BJ (cell line): ENCODE measurements around the gene SLCO3A1. TPM values are rescaled to one million over a fixed set of nuclear protein-coding genes. Genes with fewer than 3 reads are reported as not detected.

Source experiments
- CTCF ChIA-PET: fragments of 350-600 bp; formaldehyde crosslinking; extraction: SDS; loops from one replicate; lab custom pipeline; 2021; ENCODE audit warnings: antibody characterized with exemption, inconsistent platforms; lab: Yijun Ruan, JAX
- POLR2A ChIA-PET: fragments of 300-600 bp; sonication (Branson Sonifier 250); formaldehyde crosslinking; extraction: SDS; loops from one replicate; lab custom pipeline; 2021; ENCODE audit warnings: antibody characterized with exemption; lab: Charles Lee
- DNase-seq: peaks from one replicate; pipeline ENCODE4 v3.0.0-alpha.2; 2011; ENCODE audit warnings: low read depth
- H3K27me3 ChIP-seq: 2 replicates; pipeline ENCODE4 v1.6.0; 2011; ENCODE audit warnings: low read length; ENCODE audit not compliant: control insufficient read depth, insufficient read depth
- H3K36me3 ChIP-seq: 2 replicates; pipeline ENCODE4 v1.5.1; 2011; ENCODE audit warnings: low read length; ENCODE audit not compliant: control insufficient read depth, insufficient read depth
- H3K4me3 ChIP-seq: 2 replicates; pipeline ENCODE4 v1.5.1; 2011; ENCODE audit warnings: low read depth, mild to moderate bottlenecking, control low read depth, low read length
- polyA plus RNA-seq: library from polyadenylated mRNA; depleted of rRNA; stranded (reverse); fragments of >200 nt; gene quantifications from 2 replicates; pipeline ENCODE4 v1.2.3, GENCODE V29; 2011
- TF ChIP-seq, protein P1 (sequence below): IDR thresholded peaks from 2 replicates; pipeline ENCODE4 v1.5.1; 2011; ENCODE audit warnings: low read depth, mild to moderate bottlenecking, control low read depth, inconsistent platforms, low read length, moderate library complexity; ENCODE audit not compliant: insufficient read depth

Gene SLCO3A1
- polyA plus RNA-seq, 1 experiment = 7.8 TPM

DNA sequence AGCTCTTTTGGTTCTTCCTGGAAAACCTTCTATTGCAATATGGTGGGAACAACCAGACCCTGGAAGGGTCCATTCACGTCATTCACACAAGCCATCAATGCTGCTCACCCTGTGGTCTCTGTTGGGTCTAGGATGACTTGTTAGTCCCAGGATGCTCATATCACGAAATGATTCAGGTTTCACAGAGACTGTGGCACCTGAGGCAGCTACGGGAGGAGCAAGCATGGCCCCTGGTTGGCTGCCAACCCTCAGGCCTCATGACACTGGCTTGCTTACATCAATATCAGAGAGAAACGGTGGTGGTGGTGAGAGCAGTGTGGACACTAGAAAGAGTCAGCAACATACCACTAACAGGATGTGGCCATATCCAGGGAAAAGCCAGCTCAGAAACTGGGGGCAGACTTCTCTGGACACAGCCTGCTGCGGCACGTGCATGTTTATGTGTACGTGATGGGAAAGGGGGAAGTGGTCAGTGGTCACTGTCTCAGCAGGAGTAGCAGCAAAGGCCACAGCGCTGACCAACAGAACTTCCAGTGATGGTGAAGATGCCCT lies 331.2 kb downstream of the SLCO3A1 start:
- CTCF ChIA-PET = no interaction called here
- Histone ChIP-seq H3K27me3 (no peaks in the 10 kb centered on the region), H3K36me3 (no peaks in the 10 kb centered on the region), H3K4me3 (no peak overlapping the region)
- TF ChIP-seq, protein P1, sequence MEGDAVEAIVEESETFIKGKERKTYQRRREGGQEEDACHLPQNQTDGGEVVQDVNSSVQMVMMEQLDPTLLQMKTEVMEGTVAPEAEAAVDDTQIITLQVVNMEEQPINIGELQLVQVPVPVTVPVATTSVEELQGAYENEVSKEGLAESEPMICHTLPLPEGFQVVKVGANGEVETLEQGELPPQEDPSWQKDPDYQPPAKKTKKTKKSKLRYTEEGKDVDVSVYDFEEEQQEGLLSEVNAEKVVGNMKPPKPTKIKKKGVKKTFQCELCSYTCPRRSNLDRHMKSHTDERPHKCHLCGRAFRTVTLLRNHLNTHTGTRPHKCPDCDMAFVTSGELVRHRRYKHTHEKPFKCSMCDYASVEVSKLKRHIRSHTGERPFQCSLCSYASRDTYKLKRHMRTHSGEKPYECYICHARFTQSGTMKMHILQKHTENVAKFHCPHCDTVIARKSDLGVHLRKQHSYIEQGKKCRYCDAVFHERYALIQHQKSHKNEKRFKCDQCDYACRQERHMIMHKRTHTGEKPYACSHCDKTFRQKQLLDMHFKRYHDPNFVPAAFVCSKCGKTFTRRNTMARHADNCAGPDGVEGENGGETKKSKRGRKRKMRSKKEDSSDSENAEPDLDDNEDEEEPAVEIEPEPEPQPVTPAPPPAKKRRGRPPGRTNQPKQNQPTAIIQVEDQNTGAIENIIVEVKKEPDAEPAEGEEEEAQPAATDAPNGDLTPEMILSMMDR = no peak
- no peak for DNase-seq
- POLR2A ChIA-PET = no interaction called here

DNA sequence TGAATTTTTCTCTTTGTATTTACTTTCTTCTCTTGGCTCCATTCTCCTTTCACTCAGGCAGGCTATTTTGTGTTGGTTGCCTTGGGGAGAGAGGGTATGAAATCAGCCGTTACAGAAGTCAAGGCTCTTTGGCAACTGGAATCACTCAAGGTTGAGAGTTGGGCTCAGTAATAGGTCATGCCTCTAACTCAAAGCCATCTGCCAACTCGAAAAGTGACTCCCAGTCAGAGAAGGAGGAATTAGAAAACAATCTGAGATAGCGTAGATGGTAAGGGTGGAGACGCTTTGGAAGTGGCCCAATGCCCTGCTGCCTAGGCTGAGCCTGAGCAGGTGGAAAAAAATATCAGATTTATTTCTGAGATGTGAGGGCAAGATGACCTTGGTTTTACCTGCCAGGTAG lies 334.5 kb downstream of the SLCO3A1 start:
- H3K27me3 ChIP-seq = no peaks in the 10 kb centered on the region
- no peak for DNase-seq
- no peak overlapping the region for H3K4me3 ChIP-seq
- ChIA-PET CTCF (no interaction called here), POLR2A (no interaction called here)
- TF ChIP-seq, protein P1 = no peak
- no peaks in the 10 kb centered on the region for H3K36me3 ChIP-seq

DNA sequence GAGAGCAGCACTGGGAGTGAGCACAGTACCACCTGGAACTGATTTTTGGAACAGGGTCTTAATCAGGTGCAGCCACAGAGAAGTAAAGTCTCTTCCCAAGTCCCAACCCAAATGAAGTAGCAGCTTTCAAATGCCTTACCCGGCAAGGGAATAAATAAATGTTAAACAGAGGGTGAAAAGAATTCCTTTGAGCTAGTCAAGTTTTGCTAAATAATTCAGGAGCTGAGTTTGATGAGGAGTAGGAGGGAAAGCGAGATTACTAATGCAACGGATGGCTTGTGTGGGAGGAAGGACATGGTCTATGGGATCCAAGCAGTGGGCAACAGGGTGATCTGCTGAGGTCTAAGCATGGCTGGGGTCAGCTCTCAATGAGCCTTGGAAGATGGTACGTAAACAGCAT lies 335.7 kb downstream of the SLCO3A1 start:
- ChIA-PET POLR2A (no interaction called here), CTCF (interaction anchor here (1.6 kb wide), 1 partner anchor 92 kb away, joined by 4 read pairs; no protein-coding TSS in a partner anchor)
- TF ChIP-seq, protein P1 = no peak
- Histone ChIP-seq H3K36me3 (no peaks in the 10 kb centered on the region), H3K27me3 (no peaks in the 10 kb centered on the region), H3K4me3 (no peak overlapping the region)
- DNase-seq = no peak

DNA sequence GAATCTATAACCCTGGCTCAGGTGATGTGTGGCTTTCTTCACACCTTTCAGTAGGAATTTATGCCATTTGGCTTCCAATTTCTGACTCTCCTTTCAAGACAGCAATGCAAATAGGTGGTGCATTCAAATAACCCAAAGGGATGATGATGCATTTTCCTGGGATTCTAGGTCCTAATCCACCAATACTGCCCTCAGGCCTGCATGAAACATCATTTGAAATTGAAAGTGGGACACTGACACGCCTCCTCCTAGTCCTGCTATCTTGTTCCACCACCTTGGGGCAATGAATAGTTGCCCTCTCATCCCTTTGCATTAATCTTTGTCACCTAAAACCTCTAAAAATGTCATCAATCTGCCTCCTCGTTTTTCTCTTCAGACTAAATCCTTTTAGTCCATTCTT lies 341.7 kb downstream of the SLCO3A1 start:
- TF ChIP-seq, protein P1 = no peak
- CTCF ChIA-PET = no interaction called here
- POLR2A ChIA-PET = no interaction called here

DNA sequence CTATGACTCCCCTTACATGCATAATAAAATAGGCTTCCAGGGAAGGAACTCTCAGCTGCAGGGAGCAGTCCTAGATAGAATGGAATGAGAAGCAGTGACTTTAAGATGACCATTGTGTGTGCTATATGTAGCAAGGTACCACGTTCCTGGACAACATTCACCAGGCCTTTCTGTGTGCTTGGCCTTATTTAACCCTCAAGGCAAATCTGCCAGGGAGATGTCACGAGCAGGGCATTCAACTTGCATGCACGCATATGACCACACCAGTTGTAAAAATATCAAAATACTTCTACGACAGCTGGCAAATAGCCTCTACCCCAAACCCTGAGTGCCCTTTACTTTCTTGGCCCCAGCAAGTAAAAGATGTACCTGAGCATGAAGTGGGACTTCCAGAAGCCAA lies 342.8 kb downstream of the SLCO3A1 start:
- H3K36me3 ChIP-seq = no peaks in the 10 kb centered on the region
- H3K27me3 ChIP-seq = no peaks in the 10 kb centered on the region
- no peak for DNase-seq
- H3K4me3 ChIP-seq = no peak overlapping the region
- TF ChIP-seq, protein P1 = no peak
- POLR2A ChIA-PET = no interaction called here
- CTCF ChIA-PET = interaction anchor here (1.6 kb wide), 1 partner anchor 99 kb away, joined by 4 read pairs; no protein-coding TSS in a partner anchor

More for the DNA sequence above, 341.7 kb downstream of the SLCO3A1 start:
- Histone ChIP-seq H3K4me3 (no peak overlapping the region), H3K27me3 (no peaks in the 10 kb centered on the region), H3K36me3 (no peaks in the 10 kb centered on the region)
- DNase-seq = no peak
